Measurements from ENCODE around the gene RHOB.
A peak's percentile ranks its signal among the peaks of the same experiment; 100 is the strongest.

Gene RHOB

DNA sequence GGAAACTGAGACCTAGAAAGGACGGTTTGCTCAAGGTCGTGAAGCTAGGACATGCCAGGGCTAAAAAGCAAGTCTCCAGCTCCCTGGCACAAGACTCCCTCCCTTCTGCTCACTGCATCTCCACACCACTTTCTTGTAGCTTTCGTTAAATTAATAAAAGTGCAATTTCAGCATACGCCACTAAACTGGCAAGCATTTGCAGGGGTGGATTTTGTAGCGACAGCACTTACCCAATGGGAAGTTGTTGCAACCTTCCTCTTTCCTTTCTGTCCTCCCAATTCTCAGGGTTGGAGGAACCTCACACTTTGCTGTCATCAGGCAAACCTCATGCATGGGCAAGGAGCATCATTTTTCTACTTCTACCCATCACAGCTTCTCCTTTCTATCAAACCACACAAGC lies 7.4 kb upstream of the RHOB start:
- FAIRE-seq, result no peak

GRCh38 chr2:20440001-20440560 lies 6.8 kb upstream of the RHOB start:
- FAIRE-seq, result no peak

DNA sequence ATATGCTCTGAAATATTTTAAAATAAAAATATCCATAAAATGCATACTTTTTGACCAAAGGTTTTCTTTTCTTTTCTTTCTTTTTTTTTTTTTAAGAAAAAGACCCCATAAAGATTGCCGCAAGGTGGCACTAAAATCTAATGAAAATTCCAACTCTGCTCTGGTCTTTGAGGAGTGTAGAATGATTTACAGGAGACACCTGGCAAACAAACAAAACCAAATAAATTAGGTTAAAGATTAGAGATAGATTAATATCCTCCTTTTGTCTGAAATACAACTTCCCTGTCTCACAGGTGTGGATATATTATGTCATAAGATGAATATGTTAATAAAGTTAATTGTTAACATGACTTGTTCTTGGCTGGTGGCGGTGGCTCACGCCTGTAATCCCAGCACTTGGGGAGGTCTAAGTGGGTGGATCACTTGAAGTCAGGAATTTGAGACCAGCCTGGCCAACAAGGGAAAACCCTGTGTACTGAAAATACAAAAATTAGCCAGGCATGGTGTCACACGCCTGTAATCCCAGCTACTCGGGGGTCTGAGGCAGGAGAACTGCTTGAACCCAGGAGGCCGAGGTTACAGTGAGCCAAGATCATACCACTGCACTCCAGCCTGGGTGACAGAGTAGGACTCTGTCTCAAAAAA lies 3.5 kb upstream of the RHOB start:
- FAIRE-seq, result peak; percentile 98

- FAIRE-seq, result peak; percentile 53
These were observed 2.5 kb upstream of the RHOB start for GRCh38 chr2:20444101-20444992.

GRCh38 chr2:20444993-20445910 lies 1.6 kb upstream of the RHOB start:
- no peak for FAIRE-seq

GRCh38 chr2:20446255-20446916 lies 488 bp upstream of the RHOB start:
- no peak for FAIRE-seq

DNA sequence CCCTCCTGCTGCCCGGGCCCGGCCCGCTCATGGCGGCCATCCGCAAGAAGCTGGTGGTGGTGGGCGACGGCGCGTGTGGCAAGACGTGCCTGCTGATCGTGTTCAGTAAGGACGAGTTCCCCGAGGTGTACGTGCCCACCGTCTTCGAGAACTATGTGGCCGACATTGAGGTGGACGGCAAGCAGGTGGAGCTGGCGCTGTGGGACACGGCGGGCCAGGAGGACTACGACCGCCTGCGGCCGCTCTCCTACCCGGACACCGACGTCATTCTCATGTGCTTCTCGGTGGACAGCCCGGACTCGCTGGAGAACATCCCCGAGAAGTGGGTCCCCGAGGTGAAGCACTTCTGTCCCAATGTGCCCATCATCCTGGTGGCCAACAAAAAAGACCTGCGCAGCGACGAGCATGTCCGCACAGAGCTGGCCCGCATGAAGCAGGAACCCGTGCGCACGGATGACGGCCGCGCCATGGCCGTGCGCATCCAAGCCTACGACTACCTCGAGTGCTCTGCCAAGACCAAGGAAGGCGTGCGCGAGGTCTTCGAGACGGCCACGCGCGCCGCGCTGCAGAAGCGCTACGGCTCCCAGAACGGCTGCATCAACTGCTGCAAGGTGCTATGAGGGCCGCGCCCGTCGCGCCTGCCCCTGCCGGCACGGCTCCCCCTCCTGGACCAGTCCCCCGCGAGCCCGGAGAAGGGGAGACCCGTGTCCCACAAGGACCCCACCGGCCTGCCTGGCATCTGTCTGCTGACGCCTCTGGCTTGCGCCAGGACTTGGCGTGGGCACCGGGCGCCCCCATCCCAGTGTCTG lies 767 bp downstream of the RHOB start:
- FAIRE-seq, result no peak

DNA sequence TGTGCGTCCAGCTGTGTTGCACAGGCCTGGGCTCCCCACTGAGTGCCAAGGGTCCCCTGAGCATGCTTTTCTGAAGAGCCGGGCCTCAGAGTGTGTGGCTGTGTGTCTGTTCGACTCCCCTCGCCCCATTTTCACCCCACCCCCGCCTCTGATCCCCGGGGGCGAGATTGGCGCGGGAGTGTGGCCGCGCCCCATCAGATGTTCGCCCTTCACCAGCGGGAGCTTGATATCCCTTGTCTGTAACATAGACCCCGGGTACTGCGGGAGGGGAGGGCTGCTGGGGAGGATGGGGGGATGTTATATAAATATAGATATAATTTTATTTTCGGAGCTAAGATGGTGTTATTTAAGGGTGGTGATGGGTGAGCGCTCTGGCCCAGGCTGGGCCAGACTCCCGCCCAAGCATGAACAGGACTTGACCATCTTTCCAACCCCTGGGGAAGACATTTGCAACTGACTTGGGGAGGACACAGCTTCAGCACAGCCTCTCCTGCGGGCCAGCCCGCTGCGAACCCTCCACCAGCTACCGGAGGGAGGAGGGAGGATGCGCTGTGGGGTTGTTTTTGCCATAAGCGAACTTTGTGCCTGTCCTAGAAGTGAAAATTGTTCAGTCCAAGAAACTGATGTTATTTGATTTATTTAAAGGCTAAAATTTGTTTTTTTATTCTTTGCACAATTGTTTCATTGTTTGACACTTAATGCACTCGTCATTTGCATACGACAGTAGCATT lies 1.5 kb downstream of the RHOB start:
- FAIRE-seq, result no peak

GRCh38 chr2:20448977-20449306 lies 2.1 kb downstream of the RHOB start:
- no peak for FAIRE-seq

GRCh38 chr2:20449501-20450200 lies 2.8 kb downstream of the RHOB start:
- FAIRE-seq, result no peak

DNA sequence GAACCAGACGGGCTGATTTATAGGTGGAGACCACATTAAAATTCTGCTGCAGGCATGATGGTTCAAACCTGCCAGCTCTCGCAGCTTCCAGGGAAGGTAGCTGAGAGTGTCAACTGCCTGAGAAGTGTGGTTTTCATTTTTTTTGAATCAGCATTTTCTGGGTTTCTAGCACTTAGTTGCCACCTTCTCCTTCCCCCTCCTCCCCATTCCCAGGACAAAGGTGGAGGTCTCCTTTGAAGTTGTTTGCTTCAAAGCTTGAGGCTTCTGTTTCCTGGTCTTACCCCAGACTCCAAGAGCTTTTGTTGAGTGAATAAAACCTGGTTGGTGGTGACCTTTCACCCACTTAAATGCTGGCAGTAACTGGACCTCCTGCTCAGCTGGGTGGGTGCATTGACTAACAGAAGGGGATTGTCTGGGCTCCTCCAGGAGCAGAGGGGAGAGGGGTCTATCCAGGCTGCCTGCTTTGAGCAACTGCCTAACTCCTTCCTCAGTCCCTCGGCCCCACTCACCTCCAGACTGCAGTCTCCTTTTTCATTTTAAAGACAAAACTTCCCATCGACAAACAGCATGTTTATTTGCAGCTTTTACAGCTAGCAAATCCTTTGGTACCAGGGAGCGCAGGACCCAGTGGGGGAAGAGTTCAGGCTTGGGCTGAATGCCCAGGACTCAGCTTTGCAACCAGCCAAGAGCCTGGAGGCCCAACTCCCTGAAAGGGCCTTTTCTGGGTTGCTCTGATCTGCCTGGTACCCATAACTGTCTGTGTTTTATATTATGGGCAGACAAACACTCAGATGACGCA lies 3.5 kb downstream of the RHOB start:
- no peak for FAIRE-seq

DNA sequence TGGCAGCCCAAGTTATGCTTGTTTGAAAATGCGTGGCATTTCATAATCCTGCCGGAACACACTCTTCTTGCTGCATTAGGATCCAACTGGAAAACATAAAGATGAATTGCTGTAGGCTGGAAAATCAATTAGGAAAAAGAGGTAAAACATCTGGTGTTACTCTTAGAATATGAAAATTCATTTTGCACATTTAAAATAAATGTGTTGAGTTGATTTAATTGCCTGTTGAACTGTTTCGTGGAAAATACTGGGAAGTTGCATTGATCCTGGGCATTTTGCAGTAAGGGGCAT lies 4.1 kb downstream of the RHOB start:
- no peak for FAIRE-seq

- no peak for FAIRE-seq
These were observed 4.5 kb downstream of the RHOB start for GRCh38 chr2:20451341-20451740.

DNA sequence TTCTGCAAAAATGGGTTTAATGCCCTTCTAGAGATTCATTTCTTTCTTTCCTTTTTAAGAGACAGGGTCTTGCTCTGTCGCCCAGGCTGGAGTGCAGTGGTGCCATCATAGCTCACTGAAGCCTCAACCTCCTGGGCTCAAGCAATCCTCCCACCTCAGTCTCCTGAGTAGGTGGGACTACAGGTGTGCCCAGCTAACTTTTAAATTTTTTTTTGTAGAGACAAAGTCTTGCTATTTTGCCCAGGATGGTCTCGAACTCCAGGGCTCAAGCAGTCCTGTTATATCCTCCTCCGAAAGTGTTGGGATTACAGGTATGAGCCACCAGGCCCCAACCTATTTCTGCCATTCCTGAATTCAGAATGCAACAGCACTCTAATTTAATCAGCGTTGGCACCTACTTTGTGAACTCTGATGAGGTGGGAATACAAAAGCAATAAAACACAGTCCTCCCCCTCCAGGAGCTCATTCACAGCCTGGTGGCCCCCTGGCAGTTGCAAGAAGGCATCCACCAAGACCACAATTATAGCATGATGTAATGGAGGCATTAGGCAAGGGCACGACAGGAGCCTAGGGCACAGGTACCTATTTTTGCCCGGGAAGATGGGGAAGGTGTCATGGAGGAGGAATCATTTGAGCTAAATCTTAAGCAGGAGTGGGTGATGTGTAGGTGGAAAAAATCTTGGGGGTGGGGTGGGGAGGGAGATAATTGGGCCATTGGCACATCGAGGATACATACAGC lies 5.1 kb downstream of the RHOB start:
- FAIRE-seq, result no peak

DNA sequence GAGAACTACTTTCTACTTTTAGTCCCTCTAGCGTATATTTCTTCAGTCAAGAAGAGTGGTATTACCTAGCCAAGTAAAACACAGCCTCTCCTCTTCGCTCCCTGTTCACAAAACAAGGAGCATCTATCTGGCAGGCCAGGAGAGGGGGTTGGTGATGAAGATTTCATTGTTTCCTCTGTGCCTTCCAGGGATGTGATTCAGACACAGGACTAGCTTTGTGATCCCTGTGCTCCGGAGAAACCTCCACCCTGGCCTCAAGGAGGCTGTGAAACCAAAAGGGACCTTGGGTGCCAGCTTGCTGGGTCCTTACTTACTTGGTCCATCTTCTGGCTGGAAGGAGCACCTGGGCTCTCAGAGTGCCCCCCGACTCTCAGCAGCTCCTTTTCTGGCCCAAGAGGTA lies 5.7 kb downstream of the RHOB start:
- peak; percentile 30 for FAIRE-seq

DNA sequence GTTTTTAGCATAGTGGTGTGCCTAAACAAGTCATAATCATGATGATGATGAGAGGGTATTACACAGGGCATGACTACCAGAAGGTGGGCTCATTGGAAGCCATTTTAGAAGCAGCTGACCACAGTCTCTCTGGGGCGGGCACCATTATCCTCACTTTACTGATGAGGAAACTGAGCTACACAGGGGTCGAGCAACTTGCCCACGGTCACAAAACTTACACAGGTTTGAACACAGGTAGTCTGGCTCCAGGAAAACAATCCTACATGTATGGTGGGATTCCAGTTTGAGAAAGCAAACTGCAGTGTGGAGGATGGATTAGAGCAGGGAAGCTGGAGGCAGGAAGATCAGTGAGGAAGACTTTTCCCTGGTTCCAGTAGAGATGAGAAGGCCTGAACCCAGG lies 6.2 kb downstream of the RHOB start:
- no peak for FAIRE-seq

GRCh38 chr2:20454036-20454981 lies 7.4 kb downstream of the RHOB start:
- FAIRE-seq, result no peak

DNA sequence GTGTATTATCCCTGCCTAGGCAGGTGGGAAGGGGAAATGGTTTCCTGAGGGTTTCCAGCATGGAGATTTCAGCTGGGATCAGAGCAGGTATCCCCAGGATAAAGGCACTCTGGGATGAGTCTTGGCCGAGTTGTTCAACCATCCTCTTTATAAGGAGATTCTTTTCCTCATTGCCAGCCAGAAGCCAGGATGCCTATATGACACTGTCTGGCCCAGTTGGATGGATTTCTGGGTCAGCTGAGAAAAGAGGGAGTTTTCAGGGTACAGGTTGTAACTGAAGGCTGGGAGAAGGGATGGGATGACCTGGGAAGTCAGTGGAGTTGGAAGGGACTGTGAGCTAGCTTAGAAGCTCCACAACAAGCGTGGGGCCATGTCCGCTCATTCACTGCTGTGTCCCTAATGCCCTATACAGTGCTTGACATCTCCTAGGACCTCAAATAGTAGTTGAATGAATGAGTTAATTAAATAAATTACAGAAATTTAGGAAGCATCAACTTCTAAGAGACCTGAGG lies 8.3 kb downstream of the RHOB start:
- no peak for FAIRE-seq

All from G401.6 (cell line).